Measurements from ENCODE around the gene PPM1B.
"Not testable (repeated sequence)": the region's sequence is repeated elsewhere in the genome, so short reads cannot be mapped to it uniquely, and the experiment has no call there.

The PPM1B gene

GRCh38 chr2:44126106-44126797 lies 42.4 kb upstream of the PPM1B start:
- Histone ChIP-seq H3K36me3 (no peaks in the 10 kb centered on the region), H3K27me3 (no peaks in the 10 kb centered on the region), H3K9me3 (no peaks in the 10 kb centered on the region), H3K4me1 (ENCODE audit: control insufficient read depth in 1 of 2, insufficient read depth in 1 of 2, low read depth in 1 of 2, low read length in 1 of 2) (peaks cover 17 to 18% of the 10 kb centered on the region in 2 experiments), H3K27ac (no peak overlapping the region), H3K4me3 (ENCODE audit: low read depth in 1 of 2, low read length in 1 of 2) (no peak overlapping the region)
- TF ChIP-seq CTCF (IDR thresholded peaks at IDR 0.05): no peak

- Histone ChIP-seq H3K36me3 (no peaks in the 10 kb centered on the region), H3K27me3 (no peaks in the 10 kb centered on the region), H3K4me3 (ENCODE audit: low read depth in 1 of 2, low read length in 1 of 2) (no peak overlapping the region), H3K4me1 (ENCODE audit: control insufficient read depth in 1 of 2, insufficient read depth in 1 of 2, low read depth in 1 of 2, low read length in 1 of 2) (peaks cover 11 to 12% of the 10 kb centered on the region in 2 experiments), H3K27ac (no peak overlapping the region), H3K9me3 (no peaks in the 10 kb centered on the region)
- TF ChIP-seq CTCF (IDR thresholded peaks at IDR 0.05): no peak
These were observed 38.2 kb upstream of the PPM1B start for GRCh38 chr2:44130441-44130840.

GRCh38 chr2:44131177-44131576 lies 37.5 kb upstream of the PPM1B start:
- TF ChIP-seq CTCF (IDR thresholded peaks at IDR 0.05): no peak
- no peak overlapping the region for H3K4me3 ChIP-seq (ENCODE audit: low read depth in 1 of 2, low read length in 1 of 2)
- no peak overlapping the region for H3K27ac ChIP-seq
- H3K36me3 ChIP-seq: no peaks in the 10 kb centered on the region
- H3K27me3 ChIP-seq: no peaks in the 10 kb centered on the region
- peaks cover 4 to 5% of the 10 kb centered on the region in 2 experiments for H3K4me1 ChIP-seq (ENCODE audit: control insufficient read depth in 1 of 2, insufficient read depth in 1 of 2, low read depth in 1 of 2, low read length in 1 of 2)
- no peaks in the 10 kb centered on the region for H3K9me3 ChIP-seq

GRCh38 chr2:44133602-44134001 lies 35.1 kb upstream of the PPM1B start:
- not testable (repeated sequence) for H3K4me3 ChIP-seq (ENCODE audit: low read depth in 1 of 2, low read length in 1 of 2); H3K9me3 ChIP-seq; H3K27ac ChIP-seq; H3K27me3 ChIP-seq; H3K36me3 ChIP-seq
- H3K4me1 ChIP-seq (ENCODE audit: control insufficient read depth in 1 of 2, insufficient read depth in 1 of 2, low read depth in 1 of 2, low read length in 1 of 2): peaks cover 14 to 17% of the 10 kb centered on the region in 2 experiments

- no peak for TF ChIP-seq CTCF (IDR thresholded peaks at IDR 0.05)
- H3K27ac ChIP-seq: no peak overlapping the region
These were observed 33.8 kb upstream of the PPM1B start for GRCh38 chr2:44134848-44135247.

GRCh38 chr2:44135296-44135695 lies 33.4 kb upstream of the PPM1B start:
- Histone ChIP-seq H3K4me1 (ENCODE audit: control insufficient read depth in 1 of 2, insufficient read depth in 1 of 2, low read depth in 1 of 2, low read length in 1 of 2) (peaks cover 19 to 24% of the 10 kb centered on the region in 2 experiments), H3K36me3 (no peaks in the 10 kb centered on the region), H3K4me3 (ENCODE audit: low read depth in 1 of 2, low read length in 1 of 2) (no peak overlapping the region), H3K27ac (no peak overlapping the region), H3K27me3 (no peaks in the 10 kb centered on the region), H3K9me3 (no peaks in the 10 kb centered on the region)
- TF ChIP-seq CTCF (IDR thresholded peaks at IDR 0.05): no peak

More at GRCh38 chr2:44134848-44135247, 33.8 kb upstream of the PPM1B start:
- Histone ChIP-seq H3K4me3 (ENCODE audit: low read depth in 1 of 2, low read length in 1 of 2) (no peak overlapping the region), H3K4me1 (ENCODE audit: control insufficient read depth in 1 of 2, insufficient read depth in 1 of 2, low read depth in 1 of 2, low read length in 1 of 2) (peaks cover 18 to 24% of the 10 kb centered on the region in 2 experiments), H3K27me3 (no peaks in the 10 kb centered on the region), H3K9me3 (no peaks in the 10 kb centered on the region), H3K36me3 (no peaks in the 10 kb centered on the region)

Data from neutrophil (primary cell).